HG02763 (cell line): Measurements from ENCODE around the gene DENND2A.
"Not testable (repeated sequence)": the region's sequence is repeated elsewhere in the genome, so short reads cannot be mapped to it uniquely, and the experiment has no call there.

Experiments used
- ATAC-seq: cut with Tn5 transposase; IDR thresholded peaks from one replicate; pipeline ENCODE4 v1.9.1; 2021; ENCODE audit warnings: mild to moderate bottlenecking, moderate library complexity; ENCODE audit not compliant: unreplicated experiment

DENND2A gene

GRCh38 chr7:140650367-140650766 is 9.8 kb upstream of the DENND2A start:
- no peak for ATAC-seq

DNA sequence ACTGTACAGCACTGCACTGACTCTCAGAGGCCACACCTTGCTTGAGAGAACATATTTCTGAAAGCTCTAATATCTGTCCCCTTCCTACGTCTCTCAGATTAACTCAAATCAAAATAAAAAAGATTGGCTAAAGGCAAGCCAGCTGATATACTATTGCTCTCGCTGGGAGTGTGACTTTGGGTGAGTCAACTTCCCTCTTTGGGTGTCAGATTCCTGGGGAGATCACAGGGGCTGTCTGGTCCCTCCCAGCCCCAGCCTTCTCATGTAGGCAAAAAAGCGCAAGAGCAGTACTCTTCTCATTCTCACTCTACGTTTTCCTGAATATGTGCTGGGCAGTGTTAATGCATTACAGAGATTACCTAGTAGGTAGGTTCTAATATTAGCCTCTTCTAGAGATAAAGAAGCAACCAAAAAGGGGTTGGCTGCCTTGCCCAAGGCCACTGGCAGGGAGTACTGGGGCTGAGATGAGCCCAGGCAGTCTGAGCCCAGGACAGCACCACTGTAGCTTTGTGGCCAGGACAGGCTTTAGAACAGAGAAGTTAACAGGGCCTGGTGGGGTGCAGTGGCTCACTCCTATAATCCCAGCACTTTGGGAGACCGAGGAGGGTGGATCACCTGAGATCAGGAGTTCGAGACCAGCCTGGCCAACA is 9.1 kb upstream of the DENND2A start:
- ATAC-seq: no peak

- ATAC-seq: peak; percentile 83
These were observed 6.5 kb upstream of the DENND2A start for GRCh38 chr7:140646931-140647647.

- no peak for ATAC-seq
These were observed 4.7 kb upstream of the DENND2A start for GRCh38 chr7:140645166-140645900.

- not testable (repeated sequence) for ATAC-seq
These were observed 4.1 kb upstream of the DENND2A start for GRCh38 chr7:140644761-140645160.

DNA sequence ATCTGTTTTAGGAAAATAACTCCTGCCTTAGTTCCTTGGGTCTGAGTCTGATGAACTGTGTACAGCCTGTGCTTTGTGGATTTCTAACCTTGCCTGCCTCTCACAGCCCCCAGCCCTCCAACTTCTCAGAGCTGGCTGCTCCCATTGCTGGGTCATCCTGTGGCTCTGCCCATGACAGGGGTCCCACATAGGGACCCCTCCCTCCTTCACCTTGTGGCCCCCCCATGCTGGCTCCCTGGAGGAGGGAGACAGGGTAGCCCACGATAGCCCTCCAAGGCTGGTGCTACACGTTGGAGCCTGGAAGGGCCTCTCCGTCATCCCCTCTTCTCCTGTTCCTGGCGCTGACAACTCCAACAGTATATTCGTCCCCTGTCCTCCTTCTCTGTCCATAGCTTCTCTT is 2.8 kb upstream of the DENND2A start:
- ATAC-seq: no peak

- no peak for ATAC-seq
These were observed 1.0 kb upstream of the DENND2A start for GRCh38 chr7:140641524-140642195.

- ATAC-seq: no peak
These were observed 464 bp downstream of the DENND2A start for GRCh38 chr7:140640060-140640637.

DNA sequence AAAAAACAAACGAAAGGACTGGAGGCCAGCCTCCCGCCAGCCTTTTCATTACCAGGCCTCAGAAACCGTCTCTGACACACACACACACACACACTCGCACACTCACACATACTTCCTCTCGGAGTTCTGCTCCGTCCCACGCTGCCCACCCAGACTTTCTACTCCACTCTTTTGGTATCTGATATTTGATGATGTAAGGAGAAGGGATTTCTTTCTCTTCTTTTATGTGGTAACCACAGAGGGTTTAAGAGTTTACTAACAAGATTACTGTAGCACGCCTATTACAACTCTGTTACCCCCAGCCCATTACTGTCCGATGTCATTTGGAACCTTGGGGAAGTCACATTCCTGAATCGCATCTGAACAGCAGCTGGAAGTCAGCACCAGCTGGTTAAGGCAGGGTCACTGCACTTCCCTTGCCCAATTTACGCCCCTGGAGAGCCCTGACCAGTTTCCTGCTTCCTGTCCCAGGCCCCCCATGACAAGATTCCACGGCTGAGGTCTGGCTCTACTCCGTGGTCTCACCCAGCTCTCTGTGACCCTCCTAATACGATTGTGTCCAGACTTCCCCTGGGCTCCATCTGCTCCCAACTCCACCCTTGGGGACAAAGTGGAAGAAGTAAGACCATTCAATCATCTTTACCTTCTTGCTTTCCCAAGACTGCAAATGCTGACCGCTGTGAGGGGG is 1.1 kb downstream of the DENND2A start:
- no peak for ATAC-seq

- no peak for ATAC-seq
These were observed 2.3 kb downstream of the DENND2A start for GRCh38 chr7:140638173-140638791.

- ATAC-seq: no peak
These were observed 3.2 kb downstream of the DENND2A start for GRCh38 chr7:140637400-140637799.

- no peak for ATAC-seq
These were observed 4.8 kb downstream of the DENND2A start for GRCh38 chr7:140635816-140636215.

- ATAC-seq: no peak
These were observed 5.3 kb downstream of the DENND2A start for GRCh38 chr7:140635345-140635744.

- ATAC-seq: no peak
These were observed 9.0 kb downstream of the DENND2A start for GRCh38 chr7:140631602-140632001.

DNA sequence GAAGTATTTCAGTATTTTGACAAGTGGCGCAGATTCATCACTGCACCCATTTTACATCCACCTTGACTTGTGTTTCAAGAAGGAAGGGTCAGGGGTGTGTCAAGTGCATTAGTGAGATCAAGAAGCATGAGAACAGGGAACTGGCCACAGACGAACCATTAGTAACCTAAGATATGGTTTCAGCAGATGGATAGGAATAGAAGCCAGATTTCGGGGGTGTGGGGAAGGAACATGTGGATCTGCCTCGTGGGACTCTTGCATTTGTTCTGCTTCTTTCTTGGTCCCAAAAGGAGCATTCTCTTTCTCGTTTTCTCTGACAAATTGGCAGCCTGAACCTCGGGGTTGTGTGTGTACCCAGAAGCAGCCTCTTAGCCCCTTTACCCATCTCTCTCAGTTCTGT is 9.6 kb downstream of the DENND2A start:
- ATAC-seq: no peak

GRCh38 chr7:140625908-140626868 is 14.4 kb downstream of the DENND2A start:
- ATAC-seq: no peak

- not testable (repeated sequence) for ATAC-seq
These were observed 15.4 kb downstream of the DENND2A start for GRCh38 chr7:140625192-140625558.

- ATAC-seq: no peak
These were observed 16.0 kb downstream of the DENND2A start for GRCh38 chr7:140624392-140625191.
